Hematopoietic multipotent progenitor cell treated with erythropoietin and hydrocortisone succinate and interleukin-3 and kit ligand, for 15 days (in vitro differentiated cells): ENCODE measurements around the gene RAP1GAP2.

Experiments used
- DNase-seq: peaks from one replicate; pipeline ENCODE4 v3.0.0-alpha.2; 2015; ENCODE audit warnings: low spot score

Gene RAP1GAP2

DNA sequence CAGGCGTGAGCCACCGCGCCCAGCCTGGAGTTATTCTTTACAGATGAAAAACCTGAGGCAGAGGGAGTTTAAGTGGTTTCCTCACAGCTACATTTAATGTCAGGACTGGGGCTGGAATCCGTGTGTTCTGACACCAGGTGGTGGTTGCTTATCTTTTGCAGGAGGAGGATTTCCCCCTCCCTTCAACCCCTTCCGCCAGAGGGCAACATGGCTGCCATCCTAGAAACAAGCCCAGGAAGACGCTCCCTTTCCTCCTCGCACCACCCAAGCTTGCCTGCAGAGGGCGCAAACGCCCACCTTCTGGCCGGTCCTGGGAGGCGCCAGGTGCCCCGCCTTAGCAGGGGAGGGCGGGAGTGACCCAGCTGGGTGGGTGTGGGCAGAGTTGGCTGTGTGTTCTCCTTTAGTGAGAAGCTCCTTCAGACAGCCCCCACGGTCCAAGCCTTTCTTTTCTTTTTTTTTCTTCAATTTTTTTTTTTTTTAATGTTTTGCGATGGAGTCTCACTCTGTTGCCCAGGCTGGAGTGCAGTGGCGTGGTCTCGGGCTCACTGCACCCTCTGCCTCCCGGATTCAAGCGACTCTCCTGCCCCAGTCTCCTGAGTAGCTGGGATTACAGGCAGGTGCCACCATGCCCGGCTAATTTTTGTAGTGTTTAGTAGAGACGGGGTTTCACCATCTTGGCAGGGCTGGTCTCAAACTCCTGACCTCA is 9.9 kb upstream of the RAP1GAP2 start:
- peak; percentile 84 for DNase-seq

DNA sequence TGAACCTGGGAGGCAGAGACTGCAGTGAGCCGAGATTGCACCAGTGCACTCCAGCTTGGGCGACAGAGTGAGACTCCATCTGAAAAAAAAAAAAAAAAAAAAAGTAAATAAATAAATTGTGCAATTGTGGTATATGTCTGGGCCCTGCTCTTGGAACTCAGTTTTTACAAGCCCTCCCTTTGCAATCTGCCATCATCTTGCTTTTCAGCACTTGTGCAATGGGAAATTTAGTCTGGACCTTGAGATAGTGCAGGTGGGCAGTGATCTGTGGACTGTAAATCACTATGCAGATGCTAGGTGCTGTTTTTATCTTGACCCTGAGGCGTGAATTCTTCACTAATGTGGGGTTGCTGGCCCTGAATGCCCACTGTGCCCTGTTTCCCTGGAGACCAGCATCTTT is 6.5 kb upstream of the RAP1GAP2 start:
- no peak for DNase-seq

GRCh38 chr17:2792366-2793169 is 3.7 kb upstream of the RAP1GAP2 start:
- DNase-seq: no peak

DNA sequence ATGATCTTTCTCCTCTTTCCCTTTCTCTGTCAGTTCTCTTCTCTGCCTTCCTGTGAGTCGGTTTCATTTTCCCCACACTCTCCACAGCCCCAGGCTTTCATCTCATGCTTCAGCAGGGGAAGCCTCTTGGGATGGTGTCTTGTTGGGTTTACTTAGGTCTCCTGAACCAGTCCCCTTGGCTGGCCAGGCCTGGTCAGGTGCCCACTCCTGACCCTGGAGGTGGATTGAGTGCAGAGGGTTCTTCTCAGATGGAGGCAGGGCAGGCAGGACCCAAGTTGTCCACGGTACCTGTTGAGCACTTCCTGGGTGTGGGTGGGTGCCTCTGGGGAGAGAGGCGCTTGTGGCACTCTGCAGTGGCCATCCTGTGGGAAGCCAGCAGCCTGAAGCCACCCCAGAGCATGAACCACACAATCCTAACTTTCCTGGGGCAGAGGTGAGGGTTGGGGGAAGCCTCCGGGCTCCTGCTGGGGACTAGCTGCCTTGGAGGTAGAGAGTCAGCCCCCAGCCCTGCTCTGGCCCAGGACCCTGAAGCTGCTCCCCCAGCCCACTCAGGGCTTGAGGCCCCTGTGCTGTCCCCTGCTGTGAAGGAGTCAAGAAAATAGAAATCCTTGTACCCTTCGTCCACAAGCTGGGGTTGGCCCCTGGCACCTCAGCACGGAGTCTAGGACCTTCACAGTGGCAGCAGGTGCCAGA is 2.0 kb upstream of the RAP1GAP2 start:
- DNase-seq: no peak

DNA sequence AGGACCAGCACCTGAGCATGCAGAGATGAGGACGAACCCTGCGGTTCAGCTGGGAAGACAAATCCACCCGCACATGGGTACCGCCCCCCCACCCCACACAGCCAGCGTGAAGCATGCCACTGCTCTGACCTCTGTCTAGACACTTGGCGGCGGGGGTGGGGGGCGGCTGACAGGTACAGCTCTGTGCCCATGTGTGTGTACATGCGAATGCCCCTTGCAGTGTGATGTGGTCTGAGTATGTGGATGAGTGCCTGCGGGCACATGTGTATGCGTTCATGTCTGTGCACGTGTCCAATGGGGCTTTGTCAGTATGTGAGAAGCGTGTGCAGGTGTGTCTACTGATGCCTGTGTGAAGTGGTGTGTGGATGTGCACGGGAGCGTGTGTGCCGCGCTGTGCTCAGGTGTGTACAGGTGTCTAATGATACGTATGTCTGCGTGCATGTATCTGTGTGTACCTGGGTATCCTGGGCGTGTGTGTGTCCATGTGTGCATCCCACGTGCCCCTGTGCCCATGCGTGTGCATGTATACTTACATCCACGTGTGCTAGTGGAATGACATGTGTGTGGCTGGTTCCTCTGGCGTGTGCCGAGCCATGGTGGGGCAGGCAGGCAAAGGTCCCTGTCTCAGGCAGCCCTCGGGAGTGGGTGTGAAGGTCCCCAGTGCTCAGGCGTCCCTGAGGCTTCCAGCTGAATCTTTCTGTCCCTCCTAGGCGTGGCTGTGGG is 636 bp upstream of the RAP1GAP2 start:
- DNase-seq: no peak

DNA sequence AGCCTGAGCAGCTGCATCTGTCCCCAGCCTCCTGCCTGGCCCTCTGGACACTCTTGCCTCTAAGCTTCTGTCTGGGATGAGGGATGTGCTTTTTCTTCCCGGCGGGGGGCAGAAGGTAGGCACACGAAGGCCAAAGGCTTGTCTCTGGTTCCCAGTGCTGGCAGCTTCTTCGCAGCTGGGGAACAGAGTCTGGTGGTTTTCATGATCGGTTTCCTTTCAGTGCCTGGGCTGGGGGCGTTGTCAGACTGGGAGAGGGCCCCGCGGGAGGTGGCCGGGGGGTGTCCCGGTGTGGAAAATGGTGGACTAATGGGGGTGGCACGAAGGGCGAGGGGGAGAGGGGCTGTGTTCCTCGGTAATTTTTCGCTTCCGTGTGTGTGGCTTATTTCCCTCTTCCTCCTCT is 988 bp downstream of the RAP1GAP2 start:
- DNase-seq: no peak

DNA sequence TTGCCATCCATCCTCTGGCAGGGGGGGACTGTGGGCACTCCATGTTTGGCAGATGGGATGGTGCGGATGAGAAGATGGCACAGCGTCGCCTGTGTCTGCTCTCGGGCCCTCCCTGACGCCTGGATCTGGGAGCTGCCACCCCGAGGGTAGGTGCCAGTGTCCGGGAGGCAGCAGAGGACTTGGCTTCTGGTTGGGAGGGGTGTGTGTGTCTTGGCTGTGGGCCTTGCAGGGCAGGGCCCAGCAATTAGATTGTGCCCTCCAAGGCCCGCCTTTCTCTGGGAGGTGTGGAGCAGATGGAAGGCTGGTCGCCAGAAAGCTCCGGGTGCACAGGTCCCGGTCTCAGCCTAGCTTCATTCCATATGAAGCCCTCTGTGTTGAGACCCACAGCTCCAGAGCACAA is 1.4 kb downstream of the RAP1GAP2 start:
- DNase-seq: no peak

DNA sequence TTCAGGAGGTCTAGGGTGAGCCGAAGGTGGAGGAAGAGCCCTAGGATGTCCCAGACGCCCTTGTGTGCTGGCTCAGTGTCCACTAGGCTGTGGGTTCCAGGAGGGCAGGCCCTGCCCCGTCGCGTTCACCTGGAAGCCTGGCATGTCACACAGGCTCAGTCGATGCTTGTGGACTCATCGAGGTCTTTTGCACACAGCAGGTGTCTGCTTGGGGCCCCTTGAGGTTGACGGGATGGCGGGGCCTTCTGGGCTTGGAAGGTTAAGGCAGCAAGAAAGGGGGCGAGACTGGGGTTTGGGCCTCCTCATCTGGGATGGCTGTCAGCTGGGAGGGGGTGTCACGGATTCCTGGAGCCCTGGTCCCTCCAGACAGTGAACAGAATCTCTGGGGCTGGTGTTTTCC is 1.9 kb downstream of the RAP1GAP2 start:
- no peak for DNase-seq

GRCh38 chr17:2798678-2799077 is 2.4 kb downstream of the RAP1GAP2 start:
- no peak for DNase-seq

DNA sequence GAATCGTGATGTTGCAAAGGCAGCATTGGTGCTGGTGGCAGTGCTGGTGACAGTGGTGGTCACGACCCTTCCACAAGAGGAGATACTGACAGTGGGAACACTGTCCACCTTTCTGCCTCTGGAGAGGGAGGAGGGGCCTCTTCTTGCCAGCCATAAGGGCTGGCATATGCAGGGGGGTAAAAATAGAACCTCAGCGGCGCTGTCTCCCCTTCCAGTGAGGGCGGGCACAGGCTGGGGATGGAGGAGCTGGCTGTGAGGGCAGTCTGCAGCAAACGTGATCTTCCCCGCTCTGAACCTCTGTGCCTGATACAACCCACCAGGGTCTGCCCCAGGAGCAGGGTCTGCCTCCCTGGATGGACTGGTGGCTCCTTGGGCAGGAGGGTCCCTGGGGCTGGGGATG is 3.4 kb downstream of the RAP1GAP2 start:
- no peak for DNase-seq

DNA sequence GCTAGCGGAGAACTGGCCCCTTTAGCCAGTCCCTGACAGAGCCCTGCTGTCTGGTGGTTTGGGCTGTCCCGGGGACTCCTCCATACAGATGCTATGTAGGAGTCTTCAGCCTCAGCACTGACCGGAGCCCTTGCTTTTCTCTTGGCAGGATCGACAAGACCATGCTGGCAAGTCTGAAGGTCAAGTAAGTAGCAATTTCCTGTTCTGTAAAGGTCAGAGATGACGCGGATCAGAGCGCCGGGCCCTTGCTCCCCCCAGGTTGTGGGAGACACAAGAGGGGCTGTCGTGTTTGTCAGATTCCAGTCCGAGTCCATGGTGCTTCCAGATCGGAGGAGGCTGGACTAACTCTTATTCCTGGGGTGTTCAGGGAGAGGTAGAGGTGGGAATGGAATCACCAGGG is 4.1 kb downstream of the RAP1GAP2 start:
- no peak for DNase-seq

- no peak for DNase-seq
These were observed 5.6 kb downstream of the RAP1GAP2 start for GRCh38 chr17:2801841-2802240.

GRCh38 chr17:2802574-2802973 is 6.3 kb downstream of the RAP1GAP2 start:
- DNase-seq: no peak

GRCh38 chr17:2803386-2803785 is 7.1 kb downstream of the RAP1GAP2 start:
- no peak for DNase-seq

- DNase-seq: no peak
These were observed 7.7 kb downstream of the RAP1GAP2 start for GRCh38 chr17:2803971-2804370.

- no peak for DNase-seq
These were observed 8.7 kb downstream of the RAP1GAP2 start for GRCh38 chr17:2804912-2805311.

DNA sequence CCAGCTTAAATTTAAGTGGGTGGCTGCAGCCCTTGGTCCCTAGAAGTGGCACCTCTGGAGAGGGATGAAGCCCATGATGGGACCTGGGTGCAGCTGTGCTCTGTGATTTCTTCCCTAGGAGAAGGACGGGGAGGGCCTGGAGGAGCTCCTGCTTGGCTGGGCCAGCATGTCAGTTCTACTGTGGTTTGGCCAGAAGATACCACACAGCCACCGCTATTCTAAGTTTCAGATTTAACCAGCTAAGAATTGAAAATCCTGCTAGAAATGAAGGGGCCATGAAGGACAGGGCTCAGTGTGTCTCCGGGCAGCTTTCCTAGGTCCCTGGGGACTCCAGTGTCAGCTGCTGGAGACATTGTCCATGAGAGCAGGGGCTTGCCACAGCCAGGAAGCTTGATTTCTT is 9.7 kb downstream of the RAP1GAP2 start:
- DNase-seq: no peak

DNA sequence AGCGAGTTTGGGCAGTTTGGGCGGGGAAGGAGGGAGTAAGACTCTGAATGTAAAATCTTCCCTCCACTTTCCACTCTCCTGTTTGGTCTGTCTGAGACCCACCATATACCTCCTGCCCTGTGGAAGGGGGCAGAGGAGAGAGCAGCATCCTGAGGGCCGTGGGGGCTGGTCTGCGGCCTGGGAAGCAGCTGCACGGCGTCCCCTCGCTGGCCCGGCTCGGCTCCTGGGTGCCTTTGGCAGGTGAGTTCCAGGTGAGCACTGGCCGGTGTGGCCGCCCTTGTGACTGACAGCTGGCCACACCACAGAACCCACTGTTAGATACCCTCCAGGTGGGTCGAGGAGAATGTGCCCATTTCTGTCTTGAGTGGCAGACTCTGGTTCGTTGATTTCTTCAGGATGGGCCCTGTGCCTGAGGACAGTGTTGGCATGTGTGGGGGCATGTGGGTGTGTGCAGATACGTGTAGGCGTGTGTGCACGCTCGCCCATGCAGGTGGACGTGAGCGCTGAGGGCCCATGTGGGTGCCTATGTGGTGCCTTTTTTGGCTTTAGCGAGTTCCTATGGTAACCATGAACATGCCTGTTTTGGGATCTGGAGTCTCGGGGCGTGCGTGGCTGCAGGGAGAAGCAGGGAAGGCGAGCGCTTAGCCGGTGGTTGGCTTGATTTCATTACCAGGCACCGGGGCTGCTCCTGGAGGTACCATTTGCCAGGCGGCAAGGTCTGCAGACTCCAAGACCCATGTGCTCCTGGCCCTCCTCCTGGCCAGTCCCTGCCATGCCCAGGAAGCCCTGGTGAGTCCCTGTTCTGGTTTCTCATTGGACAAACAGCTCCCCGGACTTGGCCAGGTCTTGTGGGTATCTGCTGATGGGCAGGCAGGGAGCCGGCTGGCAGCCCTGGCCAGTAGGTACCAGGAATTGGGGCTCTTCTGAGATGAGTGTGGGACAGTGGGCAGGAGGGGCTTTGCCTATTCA is 12.4 kb downstream of the RAP1GAP2 start:
- no peak for DNase-seq

DNA sequence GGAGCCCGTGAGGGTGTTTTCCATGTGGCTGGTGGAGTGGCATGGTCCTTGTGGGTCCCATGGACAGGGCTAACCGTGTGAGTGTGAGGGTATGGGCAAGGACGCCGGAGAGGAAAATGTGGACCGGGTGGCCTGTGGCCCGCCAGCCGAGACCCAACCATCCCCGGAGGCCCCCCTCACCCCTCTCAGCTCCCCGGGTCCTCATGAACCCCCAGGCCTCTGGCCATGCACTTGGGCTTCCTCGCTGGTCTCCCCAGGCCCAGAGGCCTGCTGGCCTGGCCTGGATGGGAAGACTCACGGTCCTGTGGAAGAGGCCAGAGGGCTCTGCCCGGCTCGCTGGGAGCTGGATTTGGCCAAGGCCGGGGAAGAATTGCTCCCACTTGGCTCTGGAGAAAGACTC is 13.1 kb downstream of the RAP1GAP2 start:
- no peak for DNase-seq

GRCh38 chr17:2814049-2814448 is 17.8 kb downstream of the RAP1GAP2 start:
- DNase-seq: no peak
